H1 (cell line): ENCODE results near the gene G6PC3.

ENCODE experiments used
- BACH1 ChIP-seq: IDR thresholded peaks from 2 replicates; pipeline ENCODE4 v1.6.1; 2012; ENCODE audit warnings: low read length, improper control_type of control experiment
- CHD1 ChIP-seq: IDR thresholded peaks from 2 replicates; pipeline ENCODE4 v1.6.1; 2012; ENCODE audit warnings: low read depth, low read length, improper control_type of control experiment
- EZH2 ChIP-seq: fragments of 200-600 bp; sonication (generic); IDR thresholded peaks from 2 replicates; pipeline ENCODE4 v1.7.1; 2012; ENCODE audit warnings: low read depth, mild to moderate bottlenecking, moderate library complexity, low read length, inconsistent platforms; ENCODE audit not compliant: severe bottlenecking
- HDAC2 ChIP-seq, 2 experiments: fragments of 300-600 bp in 1 of 2; sonication (generic) in 1 of 2; IDR thresholded peaks; 2 replicates each; pipeline ENCODE4 v1.6.1; 2011 to 2012; ENCODE audit warnings: low read depth in 2 of 2, low read length in 2 of 2, mild to moderate bottlenecking in 2 of 2, moderate library complexity in 2 of 2, borderline replicate concordance in 1 of 2, inconsistent platforms in 1 of 2
- JUND ChIP-seq: IDR thresholded peaks from 2 replicates; pipeline ENCODE4 v1.6.1; 2011; ENCODE audit warnings: mild to moderate bottlenecking, improper control_type of control experiment, low read length
- POLR2A ChIP-seq, 2 experiments: IDR thresholded peaks; 1 replicate in 1 of 2; 2 replicates in 1 of 2; pipeline ENCODE4 v1.6.1; 2011; ENCODE audit warnings: low read depth in 2 of 2, low read length in 2 of 2, mild to moderate bottlenecking in 2 of 2; ENCODE audit errors: control extremely low read depth in 1 of 2
- POLR2AphosphoS5 ChIP-seq: IDR thresholded peaks from 2 replicates; pipeline ENCODE4 v1.6.1; 2011; ENCODE audit warnings: low read depth, low read length
- SIN3A ChIP-seq, 2 experiments: IDR thresholded peaks in 1 of 2; conservative IDR thresholded peaks in 1 of 2; 2 replicates each; pipeline ENCODE4 v1.6.1; 2011 to 2012; ENCODE audit warnings: low read length in 2 of 2, improper control_type of control experiment in 1 of 2, low read depth in 1 of 2, mild to moderate bottlenecking in 1 of 2
- TBP ChIP-seq: IDR thresholded peaks from 2 replicates; pipeline ENCODE4 v1.6.1; 2011; ENCODE audit warnings: low read depth, low read length, improper control_type of control experiment
- YY1 ChIP-seq: IDR thresholded peaks from 2 replicates; pipeline ENCODE4 v1.6.1; 2011; ENCODE audit warnings: low read depth, mild to moderate bottlenecking, low read length
- TF ChIP-seq, protein P1 (sequence below), 3 experiments: IDR thresholded peaks; 1 replicate in 2 of 3; 2 replicates in 1 of 3; pipeline versions ENCODE4 v1.5.1 to v1.6.1; 2011; ENCODE audit warnings: low read length in 3 of 3, mild to moderate bottlenecking in 3 of 3, inconsistent platforms in 2 of 3, low read depth in 1 of 3, moderate library complexity in 1 of 3; ENCODE audit not compliant: insufficient read depth in 1 of 3; ENCODE audit errors: control extremely low read depth in 1 of 3
- TF ChIP-seq, protein P2 (sequence below): IDR thresholded peaks from 2 replicates; pipeline ENCODE4 v1.6.1; 2012; ENCODE audit warnings: inconsistent platforms
- TF ChIP-seq, protein P3 (sequence below): IDR thresholded peaks from 2 replicates; pipeline ENCODE4 v1.6.1; 2012; ENCODE audit warnings: low read length, inconsistent platforms

DNA sequence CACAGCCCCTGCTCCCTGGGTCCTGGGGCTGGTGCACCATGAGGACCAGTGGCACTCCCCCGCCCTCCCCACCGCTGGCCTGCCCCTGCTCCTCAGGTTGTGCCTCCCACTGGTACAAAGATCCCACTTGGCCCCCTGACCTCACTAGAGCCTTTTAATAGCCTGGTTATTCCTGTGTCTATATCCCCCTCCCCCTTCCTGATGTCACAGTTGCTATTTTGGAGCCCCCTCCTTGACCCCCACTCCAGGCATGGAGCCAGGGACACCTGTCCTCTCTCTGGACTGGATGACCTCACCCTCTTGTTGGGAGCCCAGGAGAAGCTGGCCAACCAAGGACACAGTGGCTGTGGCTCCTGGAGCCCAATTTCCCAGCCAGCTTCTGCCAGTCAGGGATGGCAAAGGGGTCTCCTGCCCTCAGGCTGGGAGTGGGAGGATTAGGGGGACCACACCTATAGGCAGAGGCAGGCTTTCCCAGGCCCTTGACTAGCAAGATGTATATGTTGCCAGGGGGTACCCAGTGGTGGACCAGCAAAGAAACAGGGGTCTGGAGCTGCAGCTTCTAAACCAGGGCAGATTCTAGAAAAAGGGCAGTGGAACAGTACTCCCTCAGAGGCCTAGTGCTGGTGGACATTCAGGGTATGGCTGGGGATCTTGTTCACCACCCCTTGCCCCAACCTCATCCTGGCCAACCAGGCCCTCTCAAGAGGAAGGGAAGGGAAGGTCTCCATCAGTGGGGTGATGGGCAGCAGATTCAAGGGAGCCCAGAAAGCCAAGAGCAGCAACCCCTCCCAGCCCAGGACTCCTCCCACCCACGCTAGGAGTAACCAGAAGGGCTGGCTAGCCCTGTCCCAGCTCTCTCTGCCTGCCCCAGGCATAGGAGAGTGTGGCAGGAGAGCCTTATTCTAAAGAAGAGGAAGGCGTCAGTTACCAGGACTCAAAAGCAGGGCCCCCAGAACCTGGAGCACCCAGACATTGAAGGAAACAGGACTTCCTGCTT, 42.0 kb downstream of the G6PC3 start:
- TF ChIP-seq, protein P1, sequence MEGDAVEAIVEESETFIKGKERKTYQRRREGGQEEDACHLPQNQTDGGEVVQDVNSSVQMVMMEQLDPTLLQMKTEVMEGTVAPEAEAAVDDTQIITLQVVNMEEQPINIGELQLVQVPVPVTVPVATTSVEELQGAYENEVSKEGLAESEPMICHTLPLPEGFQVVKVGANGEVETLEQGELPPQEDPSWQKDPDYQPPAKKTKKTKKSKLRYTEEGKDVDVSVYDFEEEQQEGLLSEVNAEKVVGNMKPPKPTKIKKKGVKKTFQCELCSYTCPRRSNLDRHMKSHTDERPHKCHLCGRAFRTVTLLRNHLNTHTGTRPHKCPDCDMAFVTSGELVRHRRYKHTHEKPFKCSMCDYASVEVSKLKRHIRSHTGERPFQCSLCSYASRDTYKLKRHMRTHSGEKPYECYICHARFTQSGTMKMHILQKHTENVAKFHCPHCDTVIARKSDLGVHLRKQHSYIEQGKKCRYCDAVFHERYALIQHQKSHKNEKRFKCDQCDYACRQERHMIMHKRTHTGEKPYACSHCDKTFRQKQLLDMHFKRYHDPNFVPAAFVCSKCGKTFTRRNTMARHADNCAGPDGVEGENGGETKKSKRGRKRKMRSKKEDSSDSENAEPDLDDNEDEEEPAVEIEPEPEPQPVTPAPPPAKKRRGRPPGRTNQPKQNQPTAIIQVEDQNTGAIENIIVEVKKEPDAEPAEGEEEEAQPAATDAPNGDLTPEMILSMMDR (IDR thresholded peaks at IDR 0.05; ENCODE audit: control extremely low read depth in 1 of 3, insufficient read depth in 1 of 3, low read depth in 1 of 3, low read length in 3 of 3) = no peak
- no peak for TF ChIP-seq POLR2A (IDR thresholded peaks at IDR 0.05; ENCODE audit: control extremely low read depth in 1 of 2, low read depth in 2 of 2, low read length in 2 of 2)
- no peak for TF ChIP-seq JUND
- no peak for TF ChIP-seq EZH2
- no peak for TF ChIP-seq HDAC2 (IDR thresholded peaks at IDR 0.05; ENCODE audit: borderline replicate concordance in 1 of 2, low read depth in 2 of 2, low read length in 2 of 2)
- no peak for TF ChIP-seq CHD1
- TF ChIP-seq, protein P2, sequence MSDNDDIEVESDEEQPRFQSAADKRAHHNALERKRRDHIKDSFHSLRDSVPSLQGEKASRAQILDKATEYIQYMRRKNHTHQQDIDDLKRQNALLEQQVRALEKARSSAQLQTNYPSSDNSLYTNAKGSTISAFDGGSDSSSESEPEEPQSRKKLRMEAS = no peak
- TF ChIP-seq TBP = no peak
- TF ChIP-seq SIN3A (conservative IDR thresholded peaks at IDR 0.05 in 1 of 2, IDR thresholded peaks at IDR 0.05 in 1 of 2; ENCODE audit: low read depth in 1 of 2, low read length in 2 of 2) = no peak
- TF ChIP-seq BACH1 = no peak
- no peak for TF ChIP-seq POLR2AphosphoS5
- TF ChIP-seq, protein P3, sequence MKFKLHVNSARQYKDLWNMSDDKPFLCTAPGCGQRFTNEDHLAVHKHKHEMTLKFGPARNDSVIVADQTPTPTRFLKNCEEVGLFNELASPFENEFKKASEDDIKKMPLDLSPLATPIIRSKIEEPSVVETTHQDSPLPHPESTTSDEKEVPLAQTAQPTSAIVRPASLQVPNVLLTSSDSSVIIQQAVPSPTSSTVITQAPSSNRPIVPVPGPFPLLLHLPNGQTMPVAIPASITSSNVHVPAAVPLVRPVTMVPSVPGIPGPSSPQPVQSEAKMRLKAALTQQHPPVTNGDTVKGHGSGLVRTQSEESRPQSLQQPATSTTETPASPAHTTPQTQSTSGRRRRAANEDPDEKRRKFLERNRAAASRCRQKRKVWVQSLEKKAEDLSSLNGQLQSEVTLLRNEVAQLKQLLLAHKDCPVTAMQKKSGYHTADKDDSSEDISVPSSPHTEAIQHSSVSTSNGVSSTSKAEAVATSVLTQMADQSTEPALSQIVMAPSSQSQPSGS = no peak
- TF ChIP-seq YY1 = no peak
